ENCODE measurements around the gene NEUROG1.
A peak's percentile ranks its signal among the peaks of the same experiment; 100 is the strongest.

The NEUROG1 gene, protein sequence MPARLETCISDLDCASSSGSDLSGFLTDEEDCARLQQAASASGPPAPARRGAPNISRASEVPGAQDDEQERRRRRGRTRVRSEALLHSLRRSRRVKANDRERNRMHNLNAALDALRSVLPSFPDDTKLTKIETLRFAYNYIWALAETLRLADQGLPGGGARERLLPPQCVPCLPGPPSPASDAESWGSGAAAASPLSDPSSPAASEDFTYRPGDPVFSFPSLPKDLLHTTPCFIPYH

DNA sequence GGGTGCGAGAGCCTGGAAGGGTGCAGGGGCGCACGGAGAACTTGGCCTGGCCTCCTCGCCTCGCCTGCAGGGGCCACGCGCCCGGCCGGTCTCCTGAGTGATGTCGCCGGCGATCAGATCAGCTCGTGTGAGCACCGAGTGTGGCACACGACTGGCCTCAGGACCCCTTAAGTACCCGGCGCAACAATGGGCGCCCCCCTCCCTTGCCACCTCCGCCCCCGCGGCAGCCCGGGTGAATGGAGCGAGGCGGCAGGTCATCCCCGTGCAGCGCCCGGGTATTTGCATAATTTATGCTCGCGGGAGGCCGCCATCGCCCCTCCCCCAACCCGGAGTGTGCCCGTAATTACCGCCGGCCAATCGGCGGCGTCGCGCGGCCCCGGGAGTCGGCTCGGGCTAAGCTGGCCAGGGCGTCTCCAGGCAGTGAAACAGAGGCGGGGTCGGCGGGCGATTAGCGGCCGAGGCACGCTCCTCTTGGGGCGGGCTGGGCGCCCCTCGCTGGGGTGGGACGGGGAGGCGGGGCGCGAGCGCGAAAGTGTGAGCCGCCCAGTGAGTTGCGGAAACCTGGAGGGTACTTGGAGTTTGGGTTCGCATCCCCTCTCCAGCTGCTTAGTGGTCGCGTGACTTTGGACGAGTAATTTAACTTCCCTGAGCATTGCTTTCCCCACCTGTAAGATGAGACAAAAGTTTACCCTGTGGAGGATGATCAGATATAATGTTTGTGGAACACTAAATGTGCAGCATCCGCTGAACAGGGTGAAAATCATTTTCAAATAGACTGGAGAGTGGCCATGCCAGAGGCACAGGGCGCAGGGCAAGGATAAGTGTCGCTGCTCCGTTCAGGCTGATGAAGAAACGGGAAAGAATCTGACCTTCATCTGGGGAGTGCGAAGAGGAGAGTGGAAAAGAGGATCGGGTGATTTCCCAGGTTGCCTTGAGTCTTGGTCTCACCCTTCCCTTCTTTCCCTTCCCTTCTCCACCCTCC is at the start of gene NEUROG1:
NEUROG1 (minus strand) TSS at position 145 of the 982 bp plus-strand sequence. CDS start 274 bp downstream, outside the sequence.
- no peak for DNase-seq (ENCODE audit: low spot score)

DNA sequence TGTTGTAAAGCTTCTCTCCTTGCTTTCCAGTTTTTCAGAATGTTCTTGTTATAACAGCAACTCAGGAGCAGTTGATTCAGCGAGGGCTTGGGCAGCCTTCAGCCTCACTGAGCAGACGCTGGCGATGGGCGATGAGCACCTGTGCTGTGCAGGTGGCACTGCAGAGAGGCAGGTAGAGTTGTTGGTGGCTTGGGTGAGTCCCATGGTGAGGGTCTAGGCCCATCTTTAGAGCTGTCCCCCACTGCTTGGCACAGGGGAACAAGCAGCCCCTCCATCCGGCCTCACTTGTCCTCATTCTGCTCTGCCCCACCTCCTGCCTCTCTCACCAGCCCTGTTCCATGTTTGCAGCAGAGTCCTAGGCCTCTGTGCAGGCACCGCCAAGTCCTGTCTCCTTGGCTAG is 49.2 kb upstream of the NEUROG1 start:
- no peak for DNase-seq (ENCODE audit: low spot score)

- DNase-seq (ENCODE audit: low spot score): no peak
These were observed 48.5 kb upstream of the NEUROG1 start for GRCh38 chr5:135584276-135584675.

DNA sequence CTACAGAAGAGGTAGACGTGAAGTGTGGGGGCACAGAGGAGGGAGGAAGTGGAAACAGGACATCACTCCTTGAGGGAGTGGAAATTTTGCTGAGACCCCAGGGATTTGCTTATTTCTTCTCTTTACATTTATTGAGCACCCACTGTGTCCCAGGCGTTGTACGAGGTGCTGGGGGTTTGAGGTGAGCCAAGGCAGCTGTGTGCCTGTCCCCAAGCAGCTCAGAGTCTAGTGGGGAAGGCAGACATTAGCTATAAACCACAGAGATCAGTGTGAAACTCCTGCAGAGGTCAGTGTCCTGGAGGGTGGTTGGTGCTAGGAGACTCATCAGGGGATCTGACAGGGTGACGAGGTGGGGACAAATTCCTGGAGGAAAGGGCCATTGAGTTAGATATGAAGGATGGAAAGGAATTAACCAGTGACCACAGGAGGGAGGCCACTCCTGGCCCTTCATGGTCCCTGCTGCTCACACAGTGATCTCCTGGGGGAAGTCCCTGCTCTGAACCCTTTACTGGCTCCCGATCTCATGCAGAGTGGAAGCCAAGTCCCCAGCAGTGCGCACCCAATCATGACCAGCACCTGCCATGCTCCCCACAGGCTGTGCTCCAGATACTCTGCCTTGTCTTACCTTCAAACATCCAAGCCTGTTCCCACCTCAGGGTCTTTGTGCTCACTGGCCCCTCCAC is 46.5 kb upstream of the NEUROG1 start:
- DNase-seq (ENCODE audit: low spot score): no peak

GRCh38 chr5:135578685-135579341 is 43.0 kb upstream of the NEUROG1 start, which contains the start of gene CXCL14:
CXCL14 (minus strand) TSS chr5:135578991; CDS start chr5:135578778, 213 bp downstream.
- no peak for DNase-seq (ENCODE audit: low spot score)

DNA sequence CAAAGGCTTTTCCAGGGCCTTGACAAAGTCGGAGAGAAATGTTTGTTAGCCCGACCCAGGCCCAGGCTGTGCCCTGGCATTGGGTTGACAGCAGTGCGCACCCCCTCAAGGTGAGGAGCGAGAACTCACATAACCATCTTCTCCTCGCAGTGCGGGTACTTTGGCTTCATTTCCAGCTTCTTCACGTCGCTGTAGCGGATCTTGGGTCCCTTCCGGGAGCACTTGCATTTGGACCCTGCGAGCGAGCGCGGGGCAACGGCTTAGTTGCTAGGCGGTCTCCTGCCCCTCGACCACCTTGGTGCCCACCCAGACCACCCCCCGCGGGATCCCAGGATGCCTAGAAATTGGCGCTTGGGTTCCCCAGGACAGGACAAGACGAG is 42.5 kb upstream of the NEUROG1 start:
- no peak for DNase-seq (ENCODE audit: low spot score)

GRCh38 chr5:135577421-135577820 is 41.7 kb upstream of the NEUROG1 start:
- DNase-seq (ENCODE audit: low spot score): no peak

DNA sequence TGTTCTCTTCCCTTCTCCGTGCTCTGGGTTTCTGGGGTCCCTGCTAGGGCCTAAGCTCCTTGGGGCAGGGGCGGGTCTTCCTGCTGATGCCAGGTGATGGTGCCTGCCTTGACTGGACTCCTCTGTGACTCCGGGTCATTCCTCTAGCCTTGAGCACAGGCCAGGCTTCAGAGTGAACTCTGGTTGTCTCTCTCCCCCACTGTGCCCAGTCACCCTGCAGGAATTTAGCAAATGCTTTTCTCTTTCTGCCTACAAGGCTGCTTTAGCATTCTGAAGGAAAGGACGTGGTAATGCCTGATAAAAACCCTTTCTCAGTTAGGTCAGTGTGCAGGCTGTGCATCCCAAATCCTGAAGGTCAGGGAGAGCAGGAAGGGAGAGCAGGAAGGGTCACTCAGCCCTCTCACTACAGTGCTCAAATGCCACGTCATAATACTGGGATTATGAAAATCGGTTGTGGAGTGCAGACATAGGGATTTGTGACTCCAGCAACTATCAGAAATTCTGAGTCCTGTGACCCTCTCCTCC is 40.4 kb upstream of the NEUROG1 start:
- no peak for DNase-seq (ENCODE audit: low spot score)

DNA sequence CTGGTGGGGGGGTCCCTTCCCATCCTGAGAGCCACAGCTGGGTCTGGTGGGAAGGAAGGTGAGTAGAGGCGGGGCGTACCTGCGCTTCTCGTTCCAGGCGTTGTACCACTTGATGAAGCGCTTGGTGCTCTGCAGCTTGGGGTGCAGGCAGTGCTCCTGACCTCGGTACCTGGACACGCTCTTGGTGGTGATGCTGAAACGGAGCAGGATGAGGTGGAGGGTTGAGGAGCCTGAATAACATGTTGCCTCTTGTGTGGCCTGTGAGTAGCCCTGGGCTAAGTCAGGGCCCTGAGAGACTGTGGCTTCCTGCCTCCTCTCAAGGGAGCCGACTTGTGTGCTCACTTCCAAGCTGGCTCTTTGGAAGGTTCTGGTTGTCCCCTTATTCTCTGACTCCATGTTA is 38.7 kb upstream of the NEUROG1 start:
- no peak for DNase-seq (ENCODE audit: low spot score)

GRCh38 chr5:135571902-135572301 is 36.1 kb upstream of the NEUROG1 start:
- no peak for DNase-seq (ENCODE audit: low spot score)

GRCh38 chr5:135571066-135571609 is 35.4 kb upstream of the NEUROG1 start:
- no peak for DNase-seq (ENCODE audit: low spot score)

DNA sequence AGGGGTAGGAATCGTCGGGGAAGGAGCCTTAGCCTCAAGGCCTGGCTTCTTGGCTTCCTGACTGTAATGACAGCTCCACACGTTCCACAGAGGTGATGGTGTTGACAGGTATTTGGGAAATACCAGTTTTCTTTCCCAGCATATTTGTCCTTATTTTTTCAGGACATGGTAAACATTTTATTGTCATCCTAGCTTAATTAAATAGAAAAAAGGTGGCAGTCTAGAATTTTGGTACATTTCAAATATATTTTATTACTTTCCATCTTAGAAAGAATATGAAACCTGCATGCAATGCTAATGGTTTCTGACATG is 34.6 kb upstream of the NEUROG1 start:
- no peak for DNase-seq (ENCODE audit: low spot score)

DNA sequence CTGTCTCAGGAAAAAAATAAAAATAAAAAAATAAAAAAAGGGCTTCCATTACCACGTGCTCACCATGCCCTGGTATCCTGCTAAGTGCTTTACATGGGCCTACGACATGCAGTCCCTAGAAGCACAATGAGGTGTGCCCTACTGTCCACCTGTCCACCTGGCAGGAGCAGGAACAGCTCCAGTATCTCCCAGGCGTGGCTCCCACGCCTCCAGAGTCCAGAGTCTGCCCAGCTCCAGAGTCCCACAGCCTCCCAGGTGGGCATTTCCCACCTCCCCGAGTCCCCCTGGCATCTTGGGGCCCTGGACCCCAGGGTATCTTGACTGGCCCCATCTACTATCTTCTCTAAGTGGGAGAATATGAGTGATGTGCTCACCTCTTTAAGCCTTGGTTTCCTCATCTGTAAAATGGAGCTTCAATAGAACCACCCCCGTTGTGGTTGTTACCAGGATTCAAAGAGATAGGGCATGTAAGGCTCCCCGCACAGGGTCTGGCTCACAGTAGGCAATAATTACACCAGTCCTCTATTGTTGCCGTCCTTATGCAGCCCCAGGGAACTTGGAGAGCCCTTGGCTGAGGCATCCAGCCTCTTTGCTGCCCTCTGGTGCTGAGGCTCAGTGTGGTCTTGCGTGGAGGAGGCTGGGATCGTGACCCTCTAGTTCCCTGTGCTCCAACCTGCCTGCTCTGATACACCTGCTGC is 34.1 kb upstream of the NEUROG1 start:
- peak; percentile 8 for DNase-seq (ENCODE audit: low spot score)

- no peak for DNase-seq (ENCODE audit: low spot score)
These were observed 33.2 kb upstream of the NEUROG1 start for GRCh38 chr5:135568923-135569360.

DNA sequence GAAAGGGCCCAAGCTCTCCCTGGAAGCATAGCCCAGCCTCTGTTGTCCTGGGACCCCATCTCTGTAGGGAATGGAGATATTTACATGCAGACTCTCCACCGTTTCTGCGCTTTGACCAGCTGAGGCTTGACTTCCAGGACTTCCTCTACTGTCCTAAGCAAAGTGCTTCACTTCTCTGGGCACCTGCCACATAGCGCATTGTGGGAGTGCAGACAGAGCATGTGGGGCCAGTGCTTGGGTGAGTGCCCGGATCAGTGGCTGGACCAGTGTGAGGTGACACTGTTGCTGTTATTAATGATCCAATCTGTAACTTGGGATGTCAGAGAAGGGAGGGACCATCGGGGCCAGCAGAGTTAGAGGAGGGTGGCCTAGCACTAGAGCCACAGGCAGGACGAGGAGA is 32.5 kb upstream of the NEUROG1 start:
- DNase-seq (ENCODE audit: low spot score): no peak

- DNase-seq (ENCODE audit: low spot score): no peak
These were observed 31.9 kb upstream of the NEUROG1 start for GRCh38 chr5:135567661-135568060.

- DNase-seq (ENCODE audit: low spot score): no peak
These were observed 30.9 kb upstream of the NEUROG1 start for GRCh38 chr5:135566422-135567400.

DNA sequence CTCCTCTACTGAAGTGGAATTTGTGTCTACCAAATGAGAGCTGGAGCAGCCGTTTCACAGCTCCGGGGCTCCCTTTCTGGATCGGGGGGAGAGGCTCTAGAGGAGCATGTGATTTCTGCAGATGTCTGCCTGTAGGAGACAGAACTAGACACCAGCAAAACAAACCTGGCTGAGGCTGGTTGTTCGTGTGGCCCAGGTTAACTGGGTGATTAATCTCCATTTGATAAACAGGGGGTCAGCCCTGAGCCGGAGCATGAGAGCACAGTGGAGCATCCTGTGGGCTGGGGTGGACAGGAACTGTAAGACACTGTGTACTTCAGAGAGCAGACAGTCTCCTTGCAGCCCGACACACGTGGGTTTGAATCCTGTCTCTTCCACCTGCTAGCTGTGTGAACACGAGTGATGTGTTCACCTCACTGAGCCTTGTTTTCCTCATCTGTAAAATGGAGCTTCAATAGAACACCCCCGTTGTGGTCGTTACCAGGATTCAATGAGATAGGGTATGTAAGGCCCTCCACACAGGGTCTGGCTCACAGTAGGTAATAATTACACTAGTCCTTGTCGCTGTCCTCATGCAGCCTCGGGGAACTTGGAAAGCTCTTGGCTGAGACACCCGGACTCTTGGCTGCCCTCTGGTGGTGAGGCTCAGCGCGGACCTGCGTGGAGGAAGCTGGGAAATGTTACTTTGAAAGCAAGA is 30.1 kb upstream of the NEUROG1 start:
- DNase-seq (ENCODE audit: low spot score): peak; percentile 37

- no peak for DNase-seq (ENCODE audit: low spot score)
These were observed 29.5 kb upstream of the NEUROG1 start for GRCh38 chr5:135565266-135565665.

Data from COLO829 (cell line).